ENCODE measurements around the gene ADAMTS15. TPM values are rescaled to one million over a fixed set of nuclear protein-coding genes. Genes with fewer than 3 reads are reported as not detected.

The ADAMTS15 gene
- total and polyA plus RNA-seq, 2 of the 4 experiments (the other 2 are of a cell fraction) = 3.0 to 5.0 TPM

GRCh38 chr11:130434521-130435223 lies 13.8 kb upstream of the ADAMTS15 start:
- Histone ChIP-seq H2AFZ (replicated peaks; ENCODE audit: low read length, poor library complexity) (peak overlapping the region; percentile 91), H3K4me3 (ENCODE audit: insufficient read depth, low read depth, low read length) (peak overlapping the region; percentile 51), H3K9me1 (ENCODE audit: insufficient read depth, low read length) (0 out of 2 replicates have a peak, but pooled peaks cover 3% of the 10 kb centered on the region), H3K9ac (ENCODE audit: low read depth, low read length) (peak overlapping the region; percentile 82), H3K4ac (ENCODE audit: low read depth, low read length) (peak overlapping the region; percentile 87), H3K27ac (ENCODE audit: insufficient read depth, low read length) (peak overlapping the region; percentile 77), H2AK9ac (replicated peaks; ENCODE audit: low read depth, low read length, poor library complexity) (peak overlapping the region; percentile 46), H3K23ac (ENCODE audit: low read depth, low read length) (peak overlapping the region; percentile 82), H4K8ac (ENCODE audit: low read depth in 2 of 2, low read length in 2 of 2) (peak overlapping the region; percentile 13 to 89; a peak in 3 of 4 replicates), H2BK5ac (ENCODE audit: low read depth, low read length, poor library complexity, severe bottlenecking) (peak overlapping the region; percentile 78), H3K9me3 (ENCODE audit: control insufficient read depth, insufficient read depth, low read length) (no peaks in the 10 kb centered on the region), H3K36me3 (ENCODE audit: control insufficient read depth, insufficient read depth, low read length) (no peaks in the 10 kb centered on the region), H3K56ac (ENCODE audit: extremely low read depth, insufficient read depth, low read length) (peak overlapping the region; percentile 88), H2BK120ac (ENCODE audit: low read depth, low read length) (peak overlapping the region; percentile 89), H2BK15ac (ENCODE audit: low read depth, low read length) (peak overlapping the region; percentile 77; the same call in 2 of the 3 replicates), H3K18ac (ENCODE audit: low read depth, low read length) (peak overlapping the region; percentile 87), H3K14ac (replicated peaks; ENCODE audit: low read depth, low read length) (peak overlapping the region; percentile 88), H2BK20ac (ENCODE audit: low read depth, low read length) (peak overlapping the region; percentile 85), H3K4me1 (ENCODE audit: control insufficient read depth, insufficient read depth, low read length) (peaks cover 9% of the 10 kb centered on the region), H2AK5ac (ENCODE audit: low read depth, low read length) (no peak overlapping the region), H4K91ac (ENCODE audit: insufficient read depth, low read depth, low read length) (peak overlapping the region; percentile 84), H3K27me3 (ENCODE audit: control insufficient read depth, insufficient read depth, low read length) (peaks cover 9% of the 10 kb centered on the region), H3K4me2 (ENCODE audit: low read depth, low read length) (peak overlapping the region; percentile 94), H4K20me1 (ENCODE audit: insufficient read depth, low read length) (no peaks in the 10 kb centered on the region), H4K5ac (ENCODE audit: low read depth, low read length) (peak overlapping the region; percentile 79), H3K79me1 (ENCODE audit: low read depth in 1 of 2, low read length in 2 of 2) (no peaks in the 10 kb centered on the region)
- DNase-seq (peak; percentile 82), ATAC-seq (ENCODE audit: low read depth) (peak; percentile 73)
- dilution Hi-C loops (cut with HindIII; ENCODE audit: low sequenced_read_pairs, unreplicated experiment) = loop anchor here (25.0 kb wide), 1 partner anchor 428 kb away; no protein-coding TSS in a partner anchor
- in situ Hi-C loops (cut with MboI; ENCODE audit: low sequenced_read_pairs) = loop anchor here (5.0 kb wide), 1 partner anchor 418 kb away; no protein-coding TSS in a partner anchor
- ChIA-PET POLR2A (ENCODE audit: unreplicated experiment) (no interaction called here), CTCF (interaction anchor here (0.7 to 5.4 kb wide), 12 partner anchors 9 to 453 kb away, joined by 3 to 95 read pairs (median 4); no protein-coding TSS in a partner anchor)
- TF ChIP-seq SMC3 (IDR thresholded peaks at IDR 0.05; ENCODE audit: low read depth, low read length) (peak; percentile 95), CHD1 (IDR thresholded peaks at IDR 0.05; ENCODE audit: low read depth, low read length) (no peak), NFE2L2 (IDR thresholded peaks at IDR 0.05; ENCODE audit: low read depth, low read length) (no peak), POLR2A (IDR thresholded peaks at IDR 0.05; ENCODE audit: low read depth, low read length) (no peak), RAD21 (IDR thresholded peaks at IDR 0.05; ENCODE audit: low read length) (peak; percentile 93), MXI1 (IDR thresholded peaks at IDR 0.05; ENCODE audit: borderline replicate concordance, low read depth, low read length) (no peak), CTCF (conservative IDR thresholded peaks at IDR 0.05; ENCODE audit: low read depth, low read length) (peak; percentile 88), FOS (IDR thresholded peaks at IDR 0.05; ENCODE audit: low read depth, low read length) (no peak), MAFK (IDR thresholded peaks at IDR 0.05; ENCODE audit: low read depth, low read length) (no peak)
- intact Hi-C loops (cut with micrococcal nuclease) = loop anchor here (1.0 to 10.0 kb wide), 6 partner anchors 338 to 780 kb away; no protein-coding TSS in a partner anchor
- 0% methylated on average over 11 of the region's 20 CpGs; no CpG with 5 or more reads in 1 of the 2 experiments for WGBS, 2 experiments (ENCODE audit: extremely low coverage in 2 of 2, insufficient read length in 1 of 2)
- BruUV-seq (replicated peaks) = no TSS peak

Data from IMR-90 (cell line).